ENCODE measurements around the gene SEBOX. TPM values are rescaled to one million over a fixed set of nuclear protein-coding genes. Genes with fewer than 3 reads are reported as not detected.

SEBOX gene
- total RNA-seq, 2 donors from 2014 or later = not detected

DNA sequence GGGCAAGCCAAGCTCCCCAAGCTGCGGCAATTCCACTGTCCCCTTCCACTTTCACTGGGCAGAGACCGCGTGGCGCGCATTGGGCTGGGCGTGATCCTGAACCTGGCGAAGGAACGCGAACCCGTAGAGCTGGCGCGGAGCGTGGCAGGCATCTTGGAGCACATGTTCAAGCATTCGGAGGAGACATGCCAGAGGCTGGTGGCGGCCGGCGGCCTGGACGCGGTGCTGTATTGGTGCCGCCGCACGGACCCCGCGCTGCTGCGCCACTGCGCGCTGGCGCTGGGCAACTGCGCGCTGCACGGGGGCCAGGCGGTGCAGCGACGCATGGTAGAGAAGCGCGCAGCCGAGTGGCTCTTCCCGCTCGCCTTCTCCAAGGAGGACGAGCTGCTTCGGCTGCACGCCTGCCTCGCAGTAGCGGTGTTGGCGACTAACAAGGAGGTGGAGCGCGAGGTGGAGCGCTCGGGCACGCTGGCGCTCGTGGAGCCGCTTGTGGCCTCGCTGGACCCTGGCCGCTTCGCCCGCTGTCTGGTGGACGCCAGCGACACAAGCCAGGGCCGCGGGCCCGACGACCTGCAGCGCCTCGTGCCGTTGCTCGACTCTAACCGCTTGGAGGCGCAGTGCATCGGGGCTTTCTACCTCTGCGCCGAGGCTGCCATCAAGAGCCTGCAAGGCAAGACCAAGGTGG lies 16.3 kb upstream of the SEBOX start:
- DNase-seq = peak; percentile 97
- Histone ChIP-seq H3K27me3 (ENCODE audit: control insufficient read depth, insufficient read depth, low read length, poor library complexity, severe bottlenecking) (peaks cover 82% of the 10 kb centered on the region), H3K9me3 (ENCODE audit: control insufficient read depth, low read length) (no peaks in the 10 kb centered on the region), H3K27ac (ENCODE audit: low read depth, low read length) (no peak overlapping the region), H3K36me3 (ENCODE audit: control insufficient read depth, insufficient read depth, low read length) (no peaks in the 10 kb centered on the region), H3K4me1 (ENCODE audit: control insufficient read depth, insufficient read depth, low read length) (no peaks in the 10 kb centered on the region), H3K4me3 (ENCODE audit: low read length) (no peak overlapping the region), H3K9ac (ENCODE audit: extremely low read depth, low read length, poor library complexity, severe bottlenecking) (no peak overlapping the region)
- no peaks in the 10 kb centered on the region for H3K9me3 Mint-ChIP-seq
- no peak overlapping the region for H3K27ac Mint-ChIP-seq
- peaks cover 98% of the 10 kb centered on the region for H3K27me3 Mint-ChIP-seq (ENCODE audit: insufficient read depth)
- H3K4me1 Mint-ChIP-seq = no peaks in the 10 kb centered on the region
- TF ChIP-seq CTCF (conservative IDR thresholded peaks at IDR 0.05) = peak; percentile 86
- H3K4me3 Mint-ChIP-seq = peak overlapping the region; percentile 8
- H3K36me3 Mint-ChIP-seq (ENCODE audit: low read depth) = no peaks in the 10 kb centered on the region
- WGBS, 2 experiments (ENCODE audit: insufficient coverage in 1 of 2, insufficient read length in 1 of 2) = 24 to 31% methylated on average over 61 to 72 of the region's 72 CpGs

DNA sequence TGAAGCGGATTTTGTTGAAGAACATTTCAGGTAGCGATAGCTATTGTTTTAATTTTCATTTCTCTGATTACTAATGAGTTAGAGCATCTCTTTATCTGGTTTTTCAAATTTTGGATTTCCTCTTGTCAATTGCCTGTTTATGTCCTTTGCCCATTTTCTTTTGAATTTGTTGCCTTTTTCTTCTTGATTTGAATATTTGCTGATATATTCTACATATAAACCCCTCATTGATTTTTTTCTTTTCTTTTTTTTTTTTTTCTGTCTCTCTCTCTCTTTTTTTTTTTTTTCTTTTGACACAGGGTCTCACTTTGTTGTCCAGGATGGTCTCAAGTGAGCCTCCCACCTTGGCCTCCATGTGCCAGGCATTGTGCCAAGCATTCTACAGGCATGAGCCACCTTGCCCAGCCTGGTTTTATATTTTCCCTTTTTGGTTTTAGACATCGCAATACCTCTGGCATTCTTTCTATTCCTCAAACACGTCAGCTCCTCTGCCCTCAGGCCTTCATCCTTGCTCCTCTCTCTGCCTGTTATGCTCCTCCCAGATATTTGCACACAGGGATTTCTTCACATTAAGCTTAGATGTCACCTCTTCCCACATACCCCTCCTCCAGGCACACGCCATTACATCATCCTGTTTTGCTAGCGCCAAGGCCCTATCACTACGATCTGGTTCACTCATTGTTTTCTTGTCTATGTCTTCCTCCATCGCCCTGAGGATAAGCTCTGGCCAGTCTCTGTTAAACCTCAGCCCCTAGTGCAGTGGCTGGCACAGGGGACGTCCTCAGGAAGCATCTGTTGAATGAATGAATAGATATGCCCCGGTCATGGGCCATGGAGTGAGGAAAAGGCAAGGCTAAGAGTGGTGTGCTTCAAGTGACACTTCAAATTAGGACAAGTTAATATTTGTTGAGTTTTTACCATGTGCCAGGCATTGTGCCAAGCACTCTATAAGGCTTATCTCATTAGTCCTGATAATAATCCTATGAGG lies 15.1 kb upstream of the SEBOX start:
- peaks cover 92% of the 10 kb centered on the region for H3K27me3 Mint-ChIP-seq (ENCODE audit: insufficient read depth)
- no peaks in the 10 kb centered on the region for H3K4me1 Mint-ChIP-seq
- no peak overlapping the region for H3K4me3 Mint-ChIP-seq
- no peaks in the 10 kb centered on the region for H3K36me3 Mint-ChIP-seq (ENCODE audit: low read depth)
- no peak overlapping the region for H3K27ac Mint-ChIP-seq
- H3K4me1 ChIP-seq (ENCODE audit: control insufficient read depth, insufficient read depth, low read length) = no peaks in the 10 kb centered on the region
- H3K27me3 ChIP-seq (ENCODE audit: control insufficient read depth, insufficient read depth, low read length, poor library complexity, severe bottlenecking) = peaks cover 77% of the 10 kb centered on the region
- no peaks in the 10 kb centered on the region for H3K36me3 ChIP-seq (ENCODE audit: control insufficient read depth, insufficient read depth, low read length)
- H3K4me3 ChIP-seq (ENCODE audit: low read length) = no peak overlapping the region
- no peak overlapping the region for H3K9ac ChIP-seq (ENCODE audit: extremely low read depth, low read length, poor library complexity, severe bottlenecking)
- no peak for TF ChIP-seq CTCF (conservative IDR thresholded peaks at IDR 0.05)
- H3K27ac ChIP-seq (ENCODE audit: low read depth, low read length) = no peak overlapping the region
- no peaks in the 10 kb centered on the region for H3K9me3 ChIP-seq (ENCODE audit: control insufficient read depth, low read length)
- WGBS, 2 experiments (ENCODE audit: insufficient coverage in 1 of 2, insufficient read length in 1 of 2) = 82 to 92% methylated on average over 10 of the region's 10 CpGs
- no peak for DNase-seq
- no peaks in the 10 kb centered on the region for H3K9me3 Mint-ChIP-seq

DNA sequence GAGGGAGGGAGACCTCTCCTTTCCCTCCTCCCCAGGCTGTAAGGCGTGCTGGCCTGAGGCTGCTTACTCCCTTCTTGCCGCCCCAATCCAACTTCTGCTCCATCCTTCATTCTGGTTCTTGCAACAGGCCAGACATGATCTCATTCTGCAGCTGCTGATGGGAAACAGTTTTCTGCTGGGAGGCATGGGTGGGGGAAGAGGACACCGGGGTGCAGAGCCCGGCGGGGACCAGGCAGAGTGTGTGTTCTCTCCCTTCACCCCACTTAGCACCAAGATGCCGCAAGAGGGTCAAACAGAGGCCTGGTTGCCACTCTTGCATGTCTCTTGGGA lies 7.9 kb upstream of the SEBOX start:
- TF ChIP-seq CTCF (conservative IDR thresholded peaks at IDR 0.05) = no peak
- Histone ChIP-seq H3K36me3 (ENCODE audit: control insufficient read depth, insufficient read depth, low read length) (no peaks in the 10 kb centered on the region), H3K9ac (ENCODE audit: extremely low read depth, low read length, poor library complexity, severe bottlenecking) (no peak overlapping the region), H3K4me1 (ENCODE audit: control insufficient read depth, insufficient read depth, low read length) (peaks cover 12% of the 10 kb centered on the region), H3K27me3 (ENCODE audit: control insufficient read depth, insufficient read depth, low read length, poor library complexity, severe bottlenecking) (peaks cover 43% of the 10 kb centered on the region), H3K4me3 (ENCODE audit: low read length) (no peak overlapping the region), H3K9me3 (ENCODE audit: control insufficient read depth, low read length) (no peaks in the 10 kb centered on the region), H3K27ac (ENCODE audit: low read depth, low read length) (no peak overlapping the region)
- Mint-ChIP-seq H3K36me3 (ENCODE audit: low read depth) (no peaks in the 10 kb centered on the region), H3K27ac (no peak overlapping the region), H3K4me3 (peak overlapping the region; percentile 51), H3K4me1 (peaks cover 17% of the 10 kb centered on the region), H3K9me3 (no peaks in the 10 kb centered on the region), H3K27me3 (ENCODE audit: insufficient read depth) (peaks cover 60% of the 10 kb centered on the region)
- DNase-seq = no peak
- 89% methylated on average over 6 of the region's 6 CpGs; no CpG with 5 or more reads in 1 of the 2 experiments for WGBS, 2 experiments (ENCODE audit: insufficient coverage in 1 of 2, insufficient read length in 1 of 2)

Measured in endodermal cell (in vitro differentiated cells).